Measurements from ENCODE around the gene ARRDC1. TPM values are rescaled to one million over a fixed set of nuclear protein-coding genes. Genes with fewer than 3 reads are reported as not detected.
A peak's percentile ranks its signal among the peaks of the same experiment; 100 is the strongest.

ARRDC1 gene
- total and polyA plus RNA-seq, 9 of the 15 experiments (the other 6 are each of a cell fraction or from before 2014, with no cell fraction given): 0.21 to 45.3 (median 18.6) TPM

- TF ChIP-seq KDM4B (IDR thresholded peaks at IDR 0.05; ENCODE audit: borderline replicate concordance in 2 of 2, low read depth in 1 of 2) (peak in 1 of 2 experiments; percentile 98; a peak in 2 of 4 replicates), MCM5 (IDR thresholded peaks at IDR 0.05; ENCODE audit: low read depth) (no peak), ZNF740 (CRISPR knock-in tag; IDR thresholded peaks at IDR 0.05) (no peak; the same call in 1 of the 2 replicates), ZNF740 (tag; IDR thresholded peaks at IDR 0.05) (no peak), LARP7 (IDR thresholded peaks at IDR 0.05) (no peak), HMBOX1 (IDR thresholded peaks at IDR 0.05) (no peak), RERE (CRISPR knock-in tag; IDR thresholded peaks at IDR 0.05; ENCODE audit: borderline replicate concordance) (no peak), DMBX1 (CRISPR knock-in tag; IDR thresholded peaks at IDR 0.05; ENCODE audit: borderline replicate concordance) (0 out of 2 replicates have a peak, but pooled peaks have one; percentile 55), RBFOX2 (IDR thresholded peaks at IDR 0.05; ENCODE audit: low read depth, low read length) (peak; percentile 90), EWSR1 (IDR thresholded peaks at IDR 0.05; ENCODE audit: borderline replicate concordance, low read depth, partially characterized antibody) (no peak), TCF15 (CRISPR knock-in tag; IDR thresholded peaks at IDR 0.05) (no peak), E4F1 (CRISPR knock-in tag; IDR thresholded peaks at IDR 0.05; ENCODE audit: borderline replicate concordance) (no peak), SRSF9 (IDR thresholded peaks at IDR 0.05; ENCODE audit: borderline replicate concordance, low read depth, low read length) (no peak), TAF7 (tag; IDR thresholded peaks at IDR 0.05) (no peak), HDAC6 (IDR thresholded peaks at IDR 0.05; ENCODE audit: low read depth, low read length) (no peak), NCOA1 (IDR thresholded peaks at IDR 0.05; ENCODE audit: low read depth) (no peak; the same call in 1 of the 2 replicates), MTA1 (IDR thresholded peaks at IDR 0.05; ENCODE audit: borderline replicate concordance) (no peak)
These were observed 26.8 kb upstream of the ARRDC1 start, which contains the start of gene DPH7 (continued) for GRCh38 chr9:137578518-137579258.

Measured in K562 (cell line).